Stomach smooth muscle (tissue), 2 donors: ENCODE results near the gene SAE1.
A peak's percentile ranks its signal among the peaks of the same experiment; 100 is the strongest.

Experiments
- H3K27ac ChIP-seq: one replicate; pipeline ENCODE4 v1.7.0; 2013; ENCODE audit warnings: mild to moderate bottlenecking, low read length, inconsistent platforms
- H3K27me3 ChIP-seq, 2 donors: one replicate each; pipeline ENCODE4 v1.7.0; 2013; ENCODE audit warnings: low read length in 2 of 2; ENCODE audit not compliant: insufficient read depth in 2 of 2, control insufficient read depth in 1 of 2
- H3K36me3 ChIP-seq, 2 donors: one replicate each; pipeline ENCODE4 v1.7.0; 2013; ENCODE audit warnings: low read length in 2 of 2; ENCODE audit not compliant: control insufficient read depth in 2 of 2, insufficient read depth in 2 of 2
- H3K4me1 ChIP-seq: one replicate; pipeline ENCODE4 v1.7.0; 2013; ENCODE audit warnings: low read length; ENCODE audit not compliant: control insufficient read depth, insufficient read depth
- H3K4me3 ChIP-seq, 2 donors: one replicate each; pipeline ENCODE4 v1.7.0; 2013; ENCODE audit warnings: low read length in 2 of 2
- H3K9ac ChIP-seq, 2 donors: one replicate each; pipeline ENCODE4 v1.7.0; 2013; ENCODE audit warnings: low read length in 2 of 2, mild to moderate bottlenecking in 1 of 2
- H3K9me3 ChIP-seq, 2 donors: one replicate each; pipeline ENCODE4 v1.7.0; 2013; ENCODE audit warnings: low read length in 2 of 2; ENCODE audit not compliant: control insufficient read depth in 2 of 2
- donor health status: healthy.
- donor health status: Pancreatic carcinoma.

Gene SAE1

DNA sequence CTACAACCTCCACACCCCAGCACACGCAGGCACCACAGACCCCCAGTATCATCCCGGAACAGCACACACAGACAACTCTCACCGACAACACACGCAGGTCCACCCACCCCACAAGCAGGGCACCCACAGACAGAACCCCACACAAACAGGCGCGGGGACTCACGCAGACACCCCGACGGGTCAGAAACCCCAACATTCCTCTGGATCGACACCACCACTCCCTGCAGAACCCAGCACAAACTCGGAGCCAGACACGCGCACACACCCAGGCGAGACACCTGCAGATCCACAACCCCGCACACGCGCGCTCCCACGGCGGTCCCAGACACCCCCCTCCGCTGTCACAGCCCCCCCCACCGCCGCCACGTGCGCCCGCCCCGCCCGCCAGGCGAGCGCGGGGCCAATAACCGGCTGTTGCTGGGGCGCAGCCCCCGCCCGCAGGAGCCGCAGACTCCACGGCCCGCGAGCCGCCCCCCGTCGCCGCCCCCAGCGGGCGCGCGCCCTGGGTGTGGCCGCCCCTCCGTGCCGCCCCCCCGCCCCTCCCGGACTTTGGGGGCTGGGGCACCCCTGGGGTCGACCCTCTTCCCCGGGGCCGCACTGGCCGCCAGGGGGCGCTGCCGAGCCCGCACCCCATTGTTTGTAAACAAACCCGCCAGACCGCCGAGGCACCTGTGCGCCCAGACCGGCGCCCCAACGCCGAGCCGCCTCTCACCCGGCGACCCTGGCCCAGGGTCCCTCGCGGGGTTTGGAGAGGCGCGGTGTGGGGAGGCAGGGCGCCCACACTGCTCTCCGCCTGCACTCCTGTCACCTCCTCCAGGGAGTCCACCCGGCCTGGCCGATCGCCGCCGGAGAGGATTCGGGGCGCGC lies 99.7 kb downstream of the SAE1 start:
- H3K36me3 ChIP-seq: no peaks in the 10 kb centered on the region
- H3K4me3 ChIP-seq: peak overlapping the region; percentile 83 to 87
- no peaks in the 10 kb centered on the region for H3K9me3 ChIP-seq
- H3K27ac ChIP-seq: peak overlapping the region; percentile 98
- peaks cover 53% of the 10 kb centered on the region for H3K4me1 ChIP-seq
- peak overlapping the region; percentile 76 to 92 for H3K9ac ChIP-seq
- no peaks in the 10 kb centered on the region for H3K27me3 ChIP-seq

DNA sequence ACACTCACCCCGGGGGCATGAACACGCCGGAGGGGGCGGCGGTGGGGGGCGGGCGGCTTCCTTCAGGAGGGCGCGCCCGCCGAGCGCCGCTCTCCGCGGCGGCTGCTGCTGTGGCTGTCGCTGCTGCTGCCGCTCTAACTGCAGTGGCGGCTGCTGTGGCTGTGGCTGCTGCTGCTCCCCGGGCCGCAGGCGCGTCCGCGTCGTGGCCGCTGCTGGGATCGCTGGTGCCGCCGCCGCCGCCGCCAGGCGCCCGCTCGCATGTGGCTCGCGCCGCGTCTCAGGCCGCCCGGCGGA lies 100.2 kb downstream of the SAE1 start, which contains the start of gene BBC3:
BBC3 (minus strand) TSS at position 279 of the 294 bp plus-strand sequence. CDS start 2,768 bp downstream, outside the sequence.
- Histone ChIP-seq H3K4me1 (peaks cover 48% of the 10 kb centered on the region), H3K36me3 (no peaks in the 10 kb centered on the region), H3K27ac (peak within 1 kb of the TSS; percentile 98), H3K27me3 (no peaks in the 10 kb centered on the region), H3K9me3 (no peaks in the 10 kb centered on the region), H3K4me3 (peak within 1 kb of the TSS; percentile 83 to 87), H3K9ac (peak within 1 kb of the TSS; percentile 78 to 92)

DNA sequence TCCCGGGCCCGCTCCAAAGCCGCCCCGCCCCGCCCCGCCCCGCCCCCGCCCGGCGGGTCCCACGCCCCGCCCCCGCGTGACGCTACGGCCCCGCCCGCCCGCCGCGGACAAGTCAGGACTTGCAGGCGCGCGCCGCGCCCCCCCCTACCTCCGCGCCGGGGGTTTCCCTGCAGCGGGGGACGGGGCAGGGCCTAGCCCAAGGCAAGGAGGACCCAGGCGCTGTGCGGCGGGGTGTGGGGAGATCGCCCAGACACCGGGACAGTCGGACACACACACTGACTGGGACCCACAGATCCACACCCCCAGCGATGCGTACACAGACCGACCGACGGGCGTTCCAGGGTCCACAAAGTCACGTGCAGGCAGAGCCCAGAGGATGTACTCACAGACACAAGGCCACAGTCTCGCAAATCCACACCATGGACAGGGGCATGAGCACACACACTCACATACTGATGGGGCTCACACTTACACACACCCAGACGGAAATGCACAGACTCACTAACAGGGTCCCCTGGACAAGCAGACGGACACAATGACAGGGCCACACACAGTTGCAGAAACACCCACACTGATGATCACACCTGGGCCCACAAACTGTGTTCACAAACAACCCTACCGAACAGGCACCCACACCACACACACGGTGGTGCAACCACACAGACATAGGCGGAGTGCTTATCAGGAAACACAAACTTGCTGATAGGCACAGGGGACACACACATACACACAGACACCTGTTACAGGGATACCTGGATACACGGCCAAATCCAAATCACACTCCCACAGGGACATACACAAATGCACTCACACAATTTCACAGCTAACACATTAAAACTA lies 100.8 kb downstream of the SAE1 start:
- H3K27me3 ChIP-seq: no peaks in the 10 kb centered on the region
- peaks cover 44% of the 10 kb centered on the region for H3K4me1 ChIP-seq
- peak overlapping the region; percentile 79 for H3K27ac ChIP-seq
- H3K9ac ChIP-seq: peak overlapping the region; percentile 54 to 78
- no peaks in the 10 kb centered on the region for H3K36me3 ChIP-seq
- H3K4me3 ChIP-seq: peak overlapping the region; percentile 54 to 87
- no peaks in the 10 kb centered on the region for H3K9me3 ChIP-seq

DNA sequence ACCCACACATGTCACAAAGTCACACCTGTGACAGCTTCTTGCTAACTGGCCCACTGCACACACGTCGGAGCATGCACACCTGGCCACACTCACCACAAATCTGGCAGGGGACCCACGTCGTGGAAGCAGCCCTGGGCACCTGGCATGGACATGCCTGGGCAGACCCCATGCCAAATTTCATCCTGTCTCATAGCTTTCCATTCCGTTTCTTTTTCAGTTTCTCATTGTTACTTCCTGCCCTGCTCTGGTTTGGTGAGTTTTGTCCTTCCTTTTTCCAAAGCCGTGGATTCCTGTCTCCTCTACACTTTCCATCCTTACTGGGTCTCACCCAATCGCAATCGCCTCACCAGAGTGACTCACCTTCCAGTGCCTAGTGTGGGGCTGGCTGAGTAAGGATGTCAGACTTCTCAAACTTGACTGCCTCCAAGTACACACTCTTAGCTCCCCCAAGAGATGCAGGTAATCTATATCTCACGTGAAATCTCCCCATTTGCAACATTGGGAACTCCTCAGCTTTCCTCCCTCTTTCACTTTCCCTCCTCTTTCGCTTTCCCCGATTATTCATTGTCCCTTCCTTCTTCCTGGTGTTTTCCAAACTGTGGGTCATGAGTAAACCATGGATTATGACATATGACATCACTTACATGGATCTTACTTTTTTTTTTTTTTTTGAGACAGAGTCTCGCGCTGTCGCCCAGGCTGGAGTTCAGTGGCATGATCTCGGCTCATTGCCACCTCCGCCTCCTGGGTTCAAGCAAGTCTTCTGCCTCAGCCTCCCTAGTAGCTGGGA lies 102.0 kb downstream of the SAE1 start:
- Histone ChIP-seq H3K36me3 (no peaks in the 10 kb centered on the region), H3K9me3 (no peaks in the 10 kb centered on the region), H3K27me3 (no peaks in the 10 kb centered on the region), H3K27ac (peak overlapping the region; percentile 37), H3K4me3 (peak overlapping the region in 1 of 2 donors; percentile 8), H3K9ac (no peak overlapping the region), H3K4me1 (peaks cover 32% of the 10 kb centered on the region)

DNA sequence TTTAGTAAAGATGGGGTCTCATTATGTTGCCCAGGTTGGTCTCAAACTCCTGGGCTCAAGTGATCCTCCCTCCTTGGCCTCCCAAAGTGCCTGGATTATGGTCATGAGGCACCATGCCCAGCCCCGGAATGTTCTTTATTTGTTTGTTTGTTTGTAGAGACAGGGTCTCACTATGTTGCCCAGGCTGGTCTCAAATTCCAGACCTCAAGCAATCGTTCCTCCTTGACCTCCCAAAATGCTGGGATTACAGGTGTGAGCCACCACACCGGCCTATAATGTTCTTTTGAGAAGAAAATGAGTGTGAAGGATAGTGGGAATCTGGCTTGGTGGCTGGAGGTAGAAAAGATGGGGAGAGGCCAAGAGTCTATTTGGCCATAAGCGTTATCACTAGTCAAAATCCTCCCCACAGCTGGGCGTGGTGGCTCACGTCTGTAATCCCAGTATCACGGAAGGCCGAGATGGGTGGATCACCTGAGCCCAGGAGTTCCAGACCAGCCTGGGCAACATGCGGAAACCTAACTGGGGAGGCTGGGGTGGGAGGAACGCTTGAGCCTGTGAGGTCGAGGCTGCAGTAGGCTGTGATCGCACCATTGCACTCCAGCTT lies 105.5 kb downstream of the SAE1 start:
- Histone ChIP-seq H3K4me1 (peaks cover 31% of the 10 kb centered on the region), H3K9me3 (no peaks in the 10 kb centered on the region), H3K27me3 (no peaks in the 10 kb centered on the region), H3K27ac (no peak overlapping the region), H3K9ac (no peak overlapping the region), H3K4me3 (no peak overlapping the region), H3K36me3 (no peaks in the 10 kb centered on the region)

DNA sequence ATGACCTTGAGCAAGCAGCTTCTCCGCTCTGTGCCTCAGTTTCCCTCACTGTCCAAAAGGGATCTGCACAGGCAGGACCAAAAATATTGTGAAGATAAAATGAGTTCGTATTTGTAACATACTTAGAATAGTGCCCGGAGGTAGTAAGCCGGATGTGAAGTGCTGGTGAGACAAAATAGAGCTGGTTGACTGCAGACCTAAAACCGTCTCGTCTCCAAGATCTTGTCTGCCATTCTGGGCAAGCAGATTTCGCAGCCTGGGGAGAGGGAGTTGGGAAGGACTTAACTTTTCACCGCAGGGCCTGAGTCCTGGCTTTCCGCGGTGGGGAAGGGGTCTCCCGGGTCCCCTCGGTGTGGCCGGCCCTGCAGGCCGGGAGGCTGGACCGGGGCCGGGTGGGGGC lies 108.5 kb downstream of the SAE1 start:
- Histone ChIP-seq H3K4me1 (peaks cover 42% of the 10 kb centered on the region), H3K27ac (no peak overlapping the region), H3K36me3 (no peaks in the 10 kb centered on the region), H3K4me3 (peak overlapping the region; percentile 40 to 44), H3K27me3 (peaks cover 0 to 5% of the 10 kb centered on the region in 2 donors), H3K9me3 (no peaks in the 10 kb centered on the region), H3K9ac (no peak overlapping the region)

DNA sequence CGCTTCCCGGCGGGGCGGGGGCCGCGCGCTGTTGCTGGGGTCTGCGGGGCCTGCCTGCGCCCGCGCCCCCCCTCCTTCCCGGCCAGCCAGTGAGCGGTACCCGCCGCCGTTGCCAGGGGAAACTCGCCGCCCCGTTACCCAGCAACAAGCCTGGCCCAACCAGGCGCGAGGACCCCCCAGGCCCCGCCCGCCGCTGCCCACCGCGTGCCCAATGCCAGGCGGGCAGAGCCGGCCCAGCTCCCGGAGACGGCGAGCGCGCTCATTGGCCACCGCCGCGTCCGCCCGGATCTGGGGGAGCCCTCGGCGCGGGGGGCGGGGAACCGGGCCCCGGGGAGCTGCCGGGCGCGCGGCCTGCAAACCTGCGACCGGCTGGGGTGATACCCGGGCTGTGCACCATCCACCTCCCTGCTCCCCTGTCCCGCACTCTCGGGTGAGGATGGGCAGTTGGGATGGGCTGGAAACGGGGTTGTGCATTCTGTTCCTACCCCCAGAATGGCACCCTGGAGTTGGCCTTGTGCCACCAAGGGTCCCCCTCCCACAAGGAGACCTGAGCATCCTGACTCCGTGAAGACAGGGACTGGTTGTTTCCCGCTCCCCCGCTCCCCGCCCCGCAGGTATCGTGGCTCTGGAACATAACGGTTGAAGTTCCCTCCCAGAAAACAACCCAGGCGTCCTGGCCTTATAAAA lies 109.1 kb downstream of the SAE1 start:
- H3K4me3 ChIP-seq: peak overlapping the region; percentile 19 to 58
- peaks cover 46% of the 10 kb centered on the region for H3K4me1 ChIP-seq

DNA sequence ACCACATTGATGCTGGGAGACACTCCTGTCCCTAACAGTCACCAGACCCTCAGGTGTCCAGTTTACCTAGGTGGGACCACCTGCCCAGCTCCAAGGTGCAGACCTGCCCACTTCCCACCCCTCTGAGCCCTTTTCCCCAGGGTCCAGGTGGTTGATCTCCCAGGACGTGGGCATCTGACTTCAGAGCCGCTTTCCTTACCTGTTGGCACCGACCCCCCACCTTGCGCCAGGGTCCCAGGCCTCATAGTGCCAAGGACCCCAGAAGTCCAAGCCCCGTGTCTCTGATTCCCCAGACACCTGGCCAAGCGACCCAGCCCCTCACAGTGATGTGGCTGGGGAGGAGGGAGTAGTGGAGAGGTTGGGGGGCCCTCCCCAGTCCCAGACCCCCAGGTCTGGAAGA lies 109.9 kb downstream of the SAE1 start:
- Histone ChIP-seq H3K27ac (no peak overlapping the region), H3K4me1 (peaks cover 47% of the 10 kb centered on the region), H3K36me3 (no peaks in the 10 kb centered on the region), H3K9me3 (no peaks in the 10 kb centered on the region), H3K9ac (no peak overlapping the region), H3K4me3 (peak overlapping the region; percentile 19 to 29), H3K27me3 (peaks cover 0 to 5% of the 10 kb centered on the region in 2 donors)

More for the DNA sequence above, 109.1 kb downstream of the SAE1 start:
- Histone ChIP-seq H3K27ac (no peak overlapping the region), H3K9ac (peak overlapping the region in 1 of 2 donors; percentile 5), H3K9me3 (no peaks in the 10 kb centered on the region), H3K36me3 (no peaks in the 10 kb centered on the region), H3K27me3 (peaks cover 0 to 5% of the 10 kb centered on the region in 2 donors)

DNA sequence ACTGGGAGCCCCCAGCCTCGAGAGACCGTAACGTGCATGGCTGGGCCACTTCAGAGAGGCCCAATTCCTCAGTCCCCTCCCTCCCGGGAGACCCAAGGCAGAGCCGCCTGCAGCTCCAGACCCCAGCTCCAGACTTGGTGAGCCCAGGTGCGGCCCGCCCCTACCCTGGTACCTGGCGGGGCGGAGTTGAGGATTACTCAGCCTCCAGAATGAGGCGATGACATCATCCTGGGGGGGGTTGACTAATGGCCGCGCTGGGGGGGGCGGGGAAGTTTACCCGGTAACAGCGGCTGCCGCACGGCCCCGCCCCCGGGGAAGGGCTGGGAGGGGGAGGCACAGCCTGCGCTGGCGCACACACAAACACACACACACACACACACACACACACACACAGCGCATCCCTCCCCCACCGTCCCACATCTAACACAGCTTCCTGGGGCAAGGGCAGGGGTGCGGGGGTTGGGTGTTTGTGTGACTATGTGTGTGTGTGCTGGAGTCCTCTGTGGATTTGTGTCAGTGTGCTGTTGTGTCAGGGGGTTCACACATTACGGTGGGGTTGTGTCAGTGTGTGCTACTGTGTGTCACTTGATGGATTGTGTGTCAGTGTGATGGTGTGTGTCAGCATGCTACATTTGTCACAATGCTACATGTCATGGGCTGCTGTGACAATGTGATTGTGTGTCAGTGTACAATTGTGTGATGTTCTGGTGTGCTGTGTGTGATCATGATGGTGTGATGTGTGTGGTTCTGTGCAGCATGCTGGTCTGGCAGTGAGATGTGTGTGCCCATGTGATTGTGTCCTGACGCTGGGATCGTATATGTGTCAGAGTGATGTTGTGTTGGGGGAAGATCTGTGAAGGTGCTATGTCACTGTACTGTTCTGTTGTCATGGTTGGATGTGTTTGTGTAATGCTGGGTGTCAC lies 110.6 kb downstream of the SAE1 start:
- Histone ChIP-seq H3K9ac (no peak overlapping the region), H3K4me1 (peaks cover 47% of the 10 kb centered on the region), H3K36me3 (no peaks in the 10 kb centered on the region), H3K27me3 (peaks cover 0 to 5% of the 10 kb centered on the region in 2 donors), H3K9me3 (no peaks in the 10 kb centered on the region), H3K4me3 (peak overlapping the region; percentile 14 to 40), H3K27ac (no peak overlapping the region)
